SU-DHL-6 (cell line): ENCODE data around the gene B4GALT3.
A peak's percentile ranks its signal among the peaks of the same experiment; 100 is the strongest.

Experiments used
- H2AFZ ChIP-seq: fragments of 200-600 bp; sonication (generic); 2 replicates; pipeline ENCODE4 v1.6.1; 2014; ENCODE audit warnings: low read depth, mild to moderate bottlenecking, moderate library complexity, mixed read lengths, antibody characterized with exemption, low read length; ENCODE audit not compliant: severe bottlenecking
- H3F3A ChIP-seq: fragments of 200-600 bp; shearing (Covaris generic); 2 replicates; pipeline ENCODE4 v1.6.0; 2016; ENCODE audit warnings: antibody characterized with exemption, mild to moderate bottlenecking; ENCODE audit not compliant: insufficient read depth
- H3K27ac ChIP-seq: fragments of 200-600 bp; sonication (generic); 2 replicates; pipeline ENCODE4 v1.5.1; 2016; ENCODE audit warnings: low read depth, mild to moderate bottlenecking, low read length, moderate library complexity, mixed read lengths
- H3K27me3 ChIP-seq: fragments of 200-600 bp; sonication (generic), shearing (Covaris generic); 2 replicates; pipeline ENCODE4 v1.6.0; 2014; ENCODE audit warnings: mild to moderate bottlenecking, low read length
- H3K36me3 ChIP-seq: fragments of 200-600 bp; sonication (generic); 2 replicates; pipeline ENCODE4 v1.6.1; 2014; ENCODE audit warnings: mild to moderate bottlenecking, low read length, mixed read lengths
- H3K4me2 ChIP-seq: fragments of 300-600, 200-600 bp; shearing (Covaris generic), sonication (generic); 2 replicates; pipeline ENCODE4 v1.6.0; 2014; ENCODE audit warnings: low read length, low read depth, mild to moderate bottlenecking; ENCODE audit not compliant: poor library complexity, severe bottlenecking
- H3K4me3 ChIP-seq: fragments of 200-600 bp; sonication (generic); 2 replicates; pipeline ENCODE4 v1.5.1; 2014; ENCODE audit warnings: antibody characterized with exemption, low read length, mild to moderate bottlenecking, mixed read lengths; ENCODE audit not compliant: insufficient read depth, poor library complexity, severe bottlenecking
- H3K79me2 ChIP-seq: fragments of 200-600 bp; sonication (generic); 2 replicates; pipeline ENCODE4 v1.6.1; 2014; ENCODE audit warnings: mild to moderate bottlenecking, low read length, moderate library complexity; ENCODE audit not compliant: insufficient read depth
- H3K9ac ChIP-seq: fragments of 200-600 bp; sonication (generic); 2 replicates; pipeline ENCODE4 v1.7.0; 2014; ENCODE audit warnings: mild to moderate bottlenecking, low read length
- H3K9me2 ChIP-seq: fragments of 200-600 bp; sonication (generic); replicated peaks from 2 replicates; pipeline ENCODE4 v1.6.1; 2014; ENCODE audit warnings: low read length; ENCODE audit not compliant: insufficient read depth
- H3K9me3 ChIP-seq: fragments of 200-600 bp; sonication (generic); 2 replicates; pipeline ENCODE4 v1.6.1; 2014; ENCODE audit warnings: low read length, mixed read lengths; ENCODE audit not compliant: insufficient read depth
- H4K20me1 ChIP-seq: fragments of 200-600 bp; sonication (generic); 2 replicates; pipeline ENCODE4 v1.6.1; 2014; ENCODE audit warnings: low read depth, mild to moderate bottlenecking, antibody characterized with exemption, low read length, moderate library complexity, mixed read lengths
- CTCF ChIP-seq: fragments of 200-600 bp; sonication (generic); IDR thresholded peaks from one replicate; pipeline ENCODE4 v1.5.1; 2017; ENCODE audit warnings: antibody characterized with exemption, mild to moderate bottlenecking, low read length, moderate library complexity; ENCODE audit not compliant: insufficient read depth, poor library complexity, severe bottlenecking
- EZH2phosphoT487 ChIP-seq: fragments of 200-600 bp; sonication (generic), shearing (Covaris generic); conservative IDR thresholded peaks from 2 replicates; pipeline ENCODE4 v1.6.1; 2018; ENCODE audit warnings: mild to moderate bottlenecking, antibody characterized with exemption, low read length, moderate library complexity, mixed read lengths

The B4GALT3 gene

GRCh38 chr1:161187311-161187710 is 10.0 kb upstream of the B4GALT3 start:
- Histone ChIP-seq H3K36me3 (no peaks in the 10 kb centered on the region), H3K27me3 (no peaks in the 10 kb centered on the region), H3K4me2 (no peak overlapping the region), H3K9me3 (no peaks in the 10 kb centered on the region), H3K9ac (no peak overlapping the region), H3F3A (peaks cover 4% of the 10 kb centered on the region; the same call in 1 of the 2 replicates), H4K20me1 (no peaks in the 10 kb centered on the region), H3K4me3 (no peak overlapping the region), H2AFZ (no peak overlapping the region), H3K27ac (no peak overlapping the region), H3K79me2 (no peaks in the 10 kb centered on the region), H3K9me2 (no peaks in the 10 kb centered on the region)
- TF ChIP-seq EZH2phosphoT487 (no peak), CTCF (no peak)

- Histone ChIP-seq H2AFZ (peak overlapping the region; percentile 66), H3K4me3 (peak overlapping the region; percentile 9)
These were observed 8.5 kb upstream of the B4GALT3 start for GRCh38 chr1:161185732-161186311.

GRCh38 chr1:161185282-161185682 is 8.0 kb upstream of the B4GALT3 start:
- TF ChIP-seq EZH2phosphoT487 (no peak), CTCF (no peak)
- H2AFZ ChIP-seq: peak overlapping the region; percentile 66
- H3K9me2 ChIP-seq: no peaks in the 10 kb centered on the region
- no peaks in the 10 kb centered on the region for H3K79me2 ChIP-seq
- no peaks in the 10 kb centered on the region for H4K20me1 ChIP-seq
- peak overlapping the region; percentile 46 for H3K4me2 ChIP-seq
- H3K4me3 ChIP-seq: no peak overlapping the region
- H3K36me3 ChIP-seq: no peaks in the 10 kb centered on the region
- peak overlapping the region; percentile 46 for H3K27ac ChIP-seq
- H3K9me3 ChIP-seq: no peaks in the 10 kb centered on the region
- H3K27me3 ChIP-seq: no peaks in the 10 kb centered on the region
- H3K9ac ChIP-seq: no peak overlapping the region
- peaks cover 4% of the 10 kb centered on the region; the same call in 1 of the 2 replicates for H3F3A ChIP-seq

More at GRCh38 chr1:161185732-161186311, 8.5 kb upstream of the B4GALT3 start:
- TF ChIP-seq CTCF (no peak), EZH2phosphoT487 (no peak)
- Histone ChIP-seq H3K36me3 (no peaks in the 10 kb centered on the region), H3K9ac (no peak overlapping the region), H4K20me1 (no peaks in the 10 kb centered on the region), H3K27ac (peak overlapping the region; percentile 46), H3K9me3 (no peaks in the 10 kb centered on the region), H3K27me3 (no peaks in the 10 kb centered on the region), H3F3A (peaks cover 4% of the 10 kb centered on the region; the same call in 1 of the 2 replicates), H3K79me2 (no peaks in the 10 kb centered on the region), H3K9me2 (no peaks in the 10 kb centered on the region), H3K4me2 (peak overlapping the region; percentile 46)
